ENCODE data around the gene RACK1. TPM values are rescaled to one million over a fixed set of nuclear protein-coding genes. Genes with fewer than 3 reads are reported as not detected.

The RACK1 gene
- total and polyA plus RNA-seq, 2 of the 13 experiments (the other 11 are each of a cell fraction or from before 2014, with no cell fraction given): 2,514 to 6,141 TPM

DNA sequence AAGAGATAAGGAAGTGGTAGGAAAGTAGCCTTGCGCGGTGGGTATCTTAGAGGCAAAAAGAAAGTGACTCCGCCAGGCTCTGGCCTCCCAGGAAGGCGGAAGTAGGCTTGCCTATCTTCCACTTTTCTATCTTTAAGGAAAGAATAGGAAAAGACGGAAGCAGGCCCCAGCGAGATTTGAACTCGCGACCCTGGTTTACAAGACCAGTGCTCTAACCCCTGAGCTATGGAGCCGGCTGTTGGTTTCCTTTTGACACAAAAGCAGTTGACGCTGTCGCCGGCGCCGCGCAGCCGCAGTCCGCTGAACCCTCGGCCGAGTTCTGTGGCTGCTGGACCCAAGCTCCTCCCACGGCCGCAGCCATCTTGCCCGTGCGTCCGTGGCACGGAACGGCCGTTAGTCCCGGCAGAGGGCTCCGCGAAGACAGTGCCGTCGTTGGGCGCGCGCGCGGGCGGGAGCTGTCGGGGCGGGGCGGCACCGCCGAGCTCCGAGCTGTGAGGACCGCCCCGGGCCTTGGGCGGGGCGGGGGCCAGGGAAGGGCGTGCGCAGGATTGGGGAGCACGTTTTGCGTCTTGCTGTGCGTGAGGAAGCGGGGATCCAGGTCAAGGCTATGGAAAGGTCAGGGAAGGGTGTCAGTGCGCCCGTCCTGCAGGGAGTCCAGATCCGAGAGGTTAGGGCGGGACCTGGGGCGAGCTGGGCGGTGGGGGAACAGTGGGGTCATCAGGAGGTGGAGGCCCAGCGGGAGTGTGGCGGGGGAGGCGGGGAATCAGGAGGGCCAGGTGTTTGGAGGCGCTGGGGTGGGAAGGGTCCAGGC lies 52.0 kb downstream of the RACK1 start (continued):
- TF ChIP-seq CERS6 (CRISPR knock-in tag; IDR thresholded peaks at IDR 0.05): no peak
- TF ChIP-seq, protein P1, sequence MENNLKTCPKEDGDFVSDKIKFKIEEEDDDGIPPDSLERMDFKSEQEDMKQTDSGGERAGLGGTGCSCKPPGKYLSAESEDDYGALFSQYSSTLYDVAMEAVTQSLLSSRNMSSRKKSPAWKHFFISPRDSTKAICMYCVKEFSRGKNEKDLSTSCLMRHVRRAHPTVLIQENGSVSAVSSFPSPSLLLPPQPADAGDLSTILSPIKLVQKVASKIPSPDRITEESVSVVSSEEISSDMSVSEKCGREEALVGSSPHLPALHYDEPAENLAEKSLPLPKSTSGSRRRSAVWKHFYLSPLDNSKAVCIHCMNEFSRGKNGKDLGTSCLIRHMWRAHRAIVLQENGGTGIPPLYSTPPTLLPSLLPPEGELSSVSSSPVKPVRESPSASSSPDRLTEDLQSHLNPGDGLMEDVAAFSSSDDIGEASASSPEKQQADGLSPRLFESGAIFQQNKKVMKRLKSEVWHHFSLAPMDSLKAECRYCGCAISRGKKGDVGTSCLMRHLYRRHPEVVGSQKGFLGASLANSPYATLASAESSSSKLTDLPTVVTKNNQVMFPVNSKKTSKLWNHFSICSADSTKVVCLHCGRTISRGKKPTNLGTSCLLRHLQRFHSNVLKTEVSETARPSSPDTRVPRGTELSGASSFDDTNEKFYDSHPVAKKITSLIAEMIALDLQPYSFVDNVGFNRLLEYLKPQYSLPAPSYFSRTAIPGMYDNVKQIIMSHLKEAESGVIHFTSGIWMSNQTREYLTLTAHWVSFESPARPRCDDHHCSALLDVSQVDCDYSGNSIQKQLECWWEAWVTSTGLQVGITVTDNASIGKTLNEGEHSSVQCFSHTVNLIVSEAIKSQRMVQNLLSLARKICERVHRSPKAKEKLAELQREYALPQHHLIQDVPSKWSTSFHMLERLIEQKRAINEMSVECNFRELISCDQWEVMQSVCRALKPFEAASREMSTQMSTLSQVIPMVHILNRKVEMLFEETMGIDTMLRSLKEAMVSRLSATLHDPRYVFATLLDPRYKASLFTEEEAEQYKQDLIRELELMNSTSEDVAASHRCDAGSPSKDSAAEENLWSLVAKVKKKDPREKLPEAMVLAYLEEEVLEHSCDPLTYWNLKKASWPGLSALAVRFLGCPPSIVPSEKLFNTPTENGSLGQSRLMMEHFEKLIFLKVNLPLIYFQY (CRISPR knock-in tag; IDR thresholded peaks at IDR 0.05; ENCODE audit: borderline replicate concordance): peak; percentile 41; the same call in 1 of the 2 replicates
- peak; percentile 96 for TF ChIP-seq RBM22 (optimal IDR thresholded peaks at IDR 0.05; ENCODE audit: low read length)
- TF ChIP-seq TMF1 (CRISPR knock-in tag; IDR thresholded peaks at IDR 0.05; ENCODE audit: low read depth): peak; percentile 97
- TF ChIP-seq ZNF670 (CRISPR knock-in tag; IDR thresholded peaks at IDR 0.05; ENCODE audit: borderline replicate concordance): peak; percentile 35; the same call in 1 of the 2 replicates
- peak; percentile 29; the same call in 1 of the 2 replicates for TF ChIP-seq HNF1B (CRISPR knock-in tag; IDR thresholded peaks at IDR 0.05)
- no peak for TF ChIP-seq ZNF253 (CRISPR knock-in tag; IDR thresholded peaks at IDR 0.05; ENCODE audit: borderline replicate concordance)
- TF ChIP-seq ZNF329 (CRISPR knock-in tag; IDR thresholded peaks at IDR 0.05; ENCODE audit: low read depth): no peak
- TF ChIP-seq ZNF30 (CRISPR knock-in tag; IDR thresholded peaks at IDR 0.05): no peak; the same call in 1 of the 2 replicates
- peak; percentile 59; the same call in 1 of the 2 replicates for TF ChIP-seq WIZ (CRISPR knock-in tag; IDR thresholded peaks at IDR 0.05)
- TF ChIP-seq NCOR1 (IDR thresholded peaks at IDR 0.05; ENCODE audit: borderline replicate concordance, low read length): no peak; the same call in 1 of the 2 replicates
- TF ChIP-seq ARNT2 (CRISPR knock-in tag; IDR thresholded peaks at IDR 0.05; ENCODE audit: low read depth): peak; percentile 91
- TF ChIP-seq SMYD3 (CRISPR knock-in tag; IDR thresholded peaks at IDR 0.05): peak; percentile 55; the same call in 1 of the 2 replicates
- TF ChIP-seq SIN3B (IDR thresholded peaks at IDR 0.05; ENCODE audit: low read length): 0 out of 2 replicates have a peak, but pooled peaks have one; percentile 21
- no peak for TF ChIP-seq SP140L (CRISPR knock-in tag; IDR thresholded peaks at IDR 0.05; ENCODE audit: borderline replicate concordance)
- TF ChIP-seq ZNF766 (CRISPR knock-in tag; IDR thresholded peaks at IDR 0.05; ENCODE audit: borderline replicate concordance): peak; percentile 84; the same call in 1 of the 2 replicates
- TF ChIP-seq MXD4 (CRISPR knock-in tag; IDR thresholded peaks at IDR 0.05): no peak; the same call in 1 of the 2 replicates
- no peak for TF ChIP-seq KDM5B (CRISPR knock-in tag; IDR thresholded peaks at IDR 0.05; ENCODE audit: borderline replicate concordance)
- no peak for TF ChIP-seq ZNF75D (CRISPR knock-in tag; IDR thresholded peaks at IDR 0.05; ENCODE audit: borderline replicate concordance)
- TF ChIP-seq ZSCAN9 (CRISPR knock-in tag; IDR thresholded peaks at IDR 0.05; ENCODE audit: borderline replicate concordance): no peak
- no peak for TF ChIP-seq ZNF282 (IDR thresholded peaks at IDR 0.05; ENCODE audit: partially characterized antibody)
- TF ChIP-seq TBX2 (CRISPR knock-in tag; IDR thresholded peaks at IDR 0.05; ENCODE audit: borderline replicate concordance): peak; percentile 59; the same call in 1 of the 2 replicates
- no peak for TF ChIP-seq ZNF737 (CRISPR knock-in tag; IDR thresholded peaks at IDR 0.05; ENCODE audit: borderline replicate concordance)
- TF ChIP-seq PHF8 (CRISPR knock-in tag; IDR thresholded peaks at IDR 0.05): no peak; the same call in none of the 2 replicates

Measured in HepG2 (cell line).